ENCODE data around the gene NR2F2. TPM values are rescaled to one million over a fixed set of nuclear protein-coding genes. Genes with fewer than 3 reads are reported as not detected.

NR2F2 gene
- total RNA-seq, 4 donors from 2014 or later: 10.5 to 21.5 (median 18.9) TPM

- TF ChIP-seq, protein P1, sequence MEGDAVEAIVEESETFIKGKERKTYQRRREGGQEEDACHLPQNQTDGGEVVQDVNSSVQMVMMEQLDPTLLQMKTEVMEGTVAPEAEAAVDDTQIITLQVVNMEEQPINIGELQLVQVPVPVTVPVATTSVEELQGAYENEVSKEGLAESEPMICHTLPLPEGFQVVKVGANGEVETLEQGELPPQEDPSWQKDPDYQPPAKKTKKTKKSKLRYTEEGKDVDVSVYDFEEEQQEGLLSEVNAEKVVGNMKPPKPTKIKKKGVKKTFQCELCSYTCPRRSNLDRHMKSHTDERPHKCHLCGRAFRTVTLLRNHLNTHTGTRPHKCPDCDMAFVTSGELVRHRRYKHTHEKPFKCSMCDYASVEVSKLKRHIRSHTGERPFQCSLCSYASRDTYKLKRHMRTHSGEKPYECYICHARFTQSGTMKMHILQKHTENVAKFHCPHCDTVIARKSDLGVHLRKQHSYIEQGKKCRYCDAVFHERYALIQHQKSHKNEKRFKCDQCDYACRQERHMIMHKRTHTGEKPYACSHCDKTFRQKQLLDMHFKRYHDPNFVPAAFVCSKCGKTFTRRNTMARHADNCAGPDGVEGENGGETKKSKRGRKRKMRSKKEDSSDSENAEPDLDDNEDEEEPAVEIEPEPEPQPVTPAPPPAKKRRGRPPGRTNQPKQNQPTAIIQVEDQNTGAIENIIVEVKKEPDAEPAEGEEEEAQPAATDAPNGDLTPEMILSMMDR (IDR thresholded peaks at IDR 0.05; ENCODE audit: low read depth): no peak
These were observed 13.4 kb upstream of the NR2F2 start for GRCh38 chr15:96316953-96317629.

DNA sequence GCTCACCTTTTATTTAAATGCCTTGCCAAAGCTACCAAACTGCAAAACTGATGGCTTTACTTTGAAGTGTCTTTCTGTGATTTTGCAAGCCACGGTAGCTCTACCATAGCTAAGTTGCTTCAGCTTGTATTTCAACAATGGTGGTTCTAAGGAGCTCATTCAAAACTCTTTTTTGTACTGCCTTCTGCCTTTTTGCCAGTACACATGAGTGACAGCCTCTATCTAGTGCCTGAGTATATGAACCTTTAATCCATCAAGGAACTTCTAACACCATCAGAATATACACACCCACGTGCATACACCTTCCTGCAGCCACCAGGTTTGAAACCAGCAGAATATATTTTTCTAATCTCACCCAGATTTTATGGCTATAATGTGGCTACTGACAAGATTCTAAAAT lies 10.4 kb upstream of the NR2F2 start:
- TF ChIP-seq, protein P1 (IDR thresholded peaks at IDR 0.05; ENCODE audit: low read depth): no peak

- TF ChIP-seq, protein P1 (IDR thresholded peaks at IDR 0.05; ENCODE audit: low read depth): no peak
These were observed 9.5 kb upstream of the NR2F2 start for GRCh38 chr15:96320703-96321638.

DNA sequence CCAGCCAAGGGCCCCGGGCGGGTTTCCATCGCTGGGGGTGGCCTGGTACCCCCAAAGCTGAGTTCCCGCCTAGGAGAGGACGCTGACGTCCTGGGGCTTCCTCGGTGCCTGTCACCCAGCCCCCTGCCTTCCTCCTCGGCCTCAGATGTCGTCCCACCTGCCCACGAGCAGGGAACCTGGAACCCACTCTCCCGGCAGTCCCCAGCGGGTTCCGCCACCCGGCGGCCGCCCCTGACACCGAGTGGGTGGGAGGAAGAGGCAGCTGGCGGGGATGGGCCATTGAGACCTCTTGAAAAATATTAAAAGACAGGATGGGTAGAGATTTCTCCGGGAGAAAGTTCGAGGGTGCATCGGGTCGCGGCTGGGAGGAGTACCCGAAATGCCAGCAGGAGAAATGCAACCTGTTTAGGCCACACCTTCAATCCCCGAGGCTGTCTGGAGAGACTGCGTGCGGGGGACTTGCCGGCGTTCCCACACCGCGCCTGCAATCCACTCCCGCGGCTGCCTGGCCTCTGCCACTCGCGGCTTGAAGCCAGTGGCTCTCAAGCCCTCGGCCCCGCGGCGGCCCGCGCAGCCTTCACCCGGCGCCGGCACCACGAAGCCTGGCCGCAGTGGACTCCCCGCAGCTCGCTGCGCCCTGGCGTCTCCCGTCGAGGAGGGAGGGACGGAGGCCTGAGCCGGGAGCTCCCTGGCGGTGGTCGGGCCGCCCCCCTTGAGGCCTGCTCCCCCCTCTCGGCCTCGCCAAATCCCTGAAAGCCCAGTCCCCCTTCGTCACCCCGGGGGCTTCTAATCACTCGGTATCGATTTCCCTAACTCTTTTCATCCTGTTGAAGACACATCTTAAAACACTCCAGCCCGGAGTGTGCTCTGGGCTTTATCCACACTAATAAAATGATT lies 8.6 kb upstream of the NR2F2 start:
- TF ChIP-seq, protein P1 (IDR thresholded peaks at IDR 0.05; ENCODE audit: low read depth): no peak

DNA sequence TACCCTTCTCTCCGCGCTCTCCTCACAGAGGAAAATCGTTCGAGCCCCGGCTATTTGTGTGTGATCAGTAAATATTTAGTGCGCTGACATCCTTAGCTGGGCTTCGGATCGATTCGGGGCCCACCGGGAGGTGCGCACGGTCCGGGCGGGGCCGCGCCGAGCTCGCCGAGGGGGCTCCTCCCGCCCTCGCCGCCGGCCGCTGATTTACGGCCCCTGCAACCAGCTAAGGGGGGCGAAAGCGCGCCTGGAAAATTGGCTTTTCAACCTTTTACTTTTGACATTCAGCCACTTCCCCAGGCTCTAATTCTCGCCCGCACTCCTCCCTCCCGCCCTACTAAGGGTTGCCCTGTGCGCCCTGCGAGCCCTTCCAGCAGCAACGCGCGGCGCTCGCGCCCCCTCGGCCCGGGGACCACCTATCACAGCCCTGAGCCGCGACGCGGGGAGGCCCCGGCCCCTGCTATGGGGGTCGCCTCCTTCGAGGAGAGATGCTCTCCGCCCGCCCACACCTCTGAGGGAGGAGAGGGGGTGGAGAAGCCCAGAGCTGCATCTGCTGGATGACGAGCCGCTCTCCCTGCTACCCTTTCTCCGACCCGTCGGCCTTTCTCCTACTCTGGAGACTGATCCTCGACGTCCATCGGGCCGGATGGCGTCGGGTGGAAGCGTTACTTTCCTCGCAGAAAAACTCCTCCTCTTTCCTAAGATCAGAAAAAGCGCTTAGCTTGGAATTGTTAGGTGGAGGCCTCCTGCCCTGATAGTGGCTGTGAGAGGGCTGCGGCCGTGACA lies 7.8 kb upstream of the NR2F2 start:
- TF ChIP-seq, protein P1 (IDR thresholded peaks at IDR 0.05; ENCODE audit: low read depth): no peak

- TF ChIP-seq, protein P1 (IDR thresholded peaks at IDR 0.05; ENCODE audit: low read depth): no peak
These were observed 7.0 kb upstream of the NR2F2 start for GRCh38 chr15:96323319-96324145.

Measured in subcutaneous adipose tissue (tissue), 4 donors.